ENCODE results near the gene WDR1. TPM values are rescaled to one million over a fixed set of nuclear protein-coding genes. Genes with fewer than 3 reads are reported as not detected.

The WDR1 gene
- total RNA-seq, 1 donor from 2014 or later, result 385 TPM

- DNase-seq (ENCODE audit: low spot score), result peak; percentile 6
Measured at GRCh38 chr4:10066670-10067651, 49.6 kb downstream of the WDR1 start.

- peak; percentile 24 for DNase-seq (ENCODE audit: low spot score)
Measured at GRCh38 chr4:10066206-10066605, 50.4 kb downstream of the WDR1 start.

- DNase-seq (ENCODE audit: low spot score), result peak; percentile 73
Measured at GRCh38 chr4:10063544-10064300, 52.9 kb downstream of the WDR1 start.

GRCh38 chr4:10061650-10062415 lies 54.8 kb downstream of the WDR1 start:
- no peak for DNase-seq (ENCODE audit: low spot score)

DNA sequence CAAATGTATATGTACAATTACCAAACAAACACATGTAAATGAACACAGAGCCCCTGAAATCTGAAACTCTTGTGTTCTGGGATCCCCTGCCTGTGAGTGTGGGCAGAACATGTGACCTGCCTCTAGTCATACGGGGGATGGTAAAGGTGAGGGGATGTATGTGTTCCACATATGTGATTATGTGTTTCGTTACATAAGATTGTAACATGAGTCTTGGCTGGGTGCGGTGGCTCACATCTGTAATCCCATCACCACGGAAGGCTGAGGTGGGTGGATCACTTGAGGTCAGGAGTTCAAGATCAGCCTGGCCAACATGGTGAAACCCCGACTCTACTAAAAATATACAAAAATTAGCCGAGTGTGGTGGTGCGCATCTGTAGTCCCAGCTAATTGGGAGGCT lies 58.2 kb downstream of the WDR1 start:
- no peak for DNase-seq (ENCODE audit: low spot score)

DNA sequence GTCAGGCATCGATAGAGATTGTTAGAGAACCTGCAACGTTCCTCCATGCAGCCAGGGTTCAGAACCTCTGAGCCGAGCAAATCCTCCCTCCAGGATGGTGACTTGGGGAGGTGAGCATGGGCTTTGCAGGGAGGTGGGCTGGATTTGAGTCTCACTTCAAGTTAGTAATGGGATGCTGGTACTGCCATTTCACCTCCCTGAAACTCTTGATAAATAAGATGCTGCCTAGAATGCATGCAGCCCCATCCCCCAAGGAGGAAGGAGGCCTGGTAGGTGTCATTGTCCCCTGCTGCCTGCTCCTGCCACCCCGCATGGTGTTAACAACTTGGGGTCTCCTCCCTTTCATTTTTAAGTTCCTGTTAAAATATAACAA lies 59.6 kb downstream of the WDR1 start:
- DNase-seq (ENCODE audit: low spot score), result no peak

GRCh38 chr4:10056334-10057022 lies 60.1 kb downstream of the WDR1 start:
- DNase-seq (ENCODE audit: low spot score), result no peak

DNA sequence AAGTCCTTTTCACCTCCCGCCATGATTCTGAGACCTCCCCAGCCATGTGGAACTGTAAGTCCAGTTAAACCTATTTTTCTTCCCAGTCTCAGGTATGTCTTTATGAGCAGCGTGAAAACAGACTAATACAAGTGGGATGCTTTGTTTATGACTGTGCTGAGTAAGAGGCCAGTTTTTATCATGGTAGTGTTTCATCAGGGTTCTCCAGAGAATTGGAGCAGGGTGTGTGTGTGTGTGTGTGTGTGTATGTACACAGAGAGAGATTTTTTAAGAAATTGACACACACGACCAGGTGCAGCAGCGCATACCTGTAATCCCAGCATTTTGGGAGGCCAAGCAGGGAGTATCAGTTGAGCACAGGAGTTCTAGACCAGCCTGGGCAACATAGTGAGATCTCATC lies 60.7 kb downstream of the WDR1 start:
- peak; percentile 2 for DNase-seq (ENCODE audit: low spot score)

GRCh38 chr4:10054571-10055041 lies 62.0 kb downstream of the WDR1 start:
- DNase-seq (ENCODE audit: low spot score), result no peak

DNA sequence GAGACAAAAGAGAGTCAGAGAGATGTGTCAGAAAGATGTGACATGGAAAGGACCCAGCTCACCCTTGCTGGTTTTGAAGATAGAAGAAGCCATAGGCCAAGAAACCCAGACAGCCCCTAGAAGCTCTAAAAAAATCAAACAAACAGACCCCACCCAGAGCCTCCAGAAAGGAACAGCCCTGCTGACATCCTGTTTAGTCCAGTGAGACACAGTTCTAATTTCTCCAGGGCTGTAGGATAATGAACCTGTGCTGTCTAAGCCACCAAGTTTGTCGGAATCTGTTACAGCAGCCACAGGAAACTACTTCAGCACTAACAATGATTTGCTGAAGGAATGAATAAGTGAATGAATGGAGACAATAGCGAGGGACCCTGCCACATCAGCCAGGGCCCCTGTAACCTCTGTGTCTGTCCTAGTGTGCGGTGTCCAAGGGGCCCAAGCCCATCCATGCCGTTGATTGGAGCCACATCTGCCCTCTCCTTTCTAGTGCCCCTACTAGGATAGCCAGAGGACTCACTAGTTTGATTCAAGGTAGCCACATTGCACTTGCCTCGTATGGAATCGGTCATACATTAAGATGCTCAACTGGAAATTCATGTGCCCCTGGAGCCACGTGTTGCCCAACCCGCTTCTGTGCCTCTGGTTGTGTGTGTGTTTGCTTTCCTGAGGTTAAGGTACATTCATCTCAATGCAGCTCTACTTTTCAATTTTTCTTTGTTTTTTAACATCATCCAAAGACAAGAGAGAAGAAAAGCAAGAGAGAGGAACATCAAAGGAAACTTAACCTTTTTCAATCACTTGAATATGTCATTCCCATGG lies 62.8 kb downstream of the WDR1 start:
- DNase-seq (ENCODE audit: low spot score), result no peak

GRCh38 chr4:10051517-10052135 lies 65.0 kb downstream of the WDR1 start:
- DNase-seq (ENCODE audit: low spot score), result no peak

GRCh38 chr4:10050721-10051120 lies 65.9 kb downstream of the WDR1 start:
- no peak for DNase-seq (ENCODE audit: low spot score)

- no peak for DNase-seq (ENCODE audit: low spot score)
Measured at GRCh38 chr4:10050261-10050661, 66.3 kb downstream of the WDR1 start.

DNA sequence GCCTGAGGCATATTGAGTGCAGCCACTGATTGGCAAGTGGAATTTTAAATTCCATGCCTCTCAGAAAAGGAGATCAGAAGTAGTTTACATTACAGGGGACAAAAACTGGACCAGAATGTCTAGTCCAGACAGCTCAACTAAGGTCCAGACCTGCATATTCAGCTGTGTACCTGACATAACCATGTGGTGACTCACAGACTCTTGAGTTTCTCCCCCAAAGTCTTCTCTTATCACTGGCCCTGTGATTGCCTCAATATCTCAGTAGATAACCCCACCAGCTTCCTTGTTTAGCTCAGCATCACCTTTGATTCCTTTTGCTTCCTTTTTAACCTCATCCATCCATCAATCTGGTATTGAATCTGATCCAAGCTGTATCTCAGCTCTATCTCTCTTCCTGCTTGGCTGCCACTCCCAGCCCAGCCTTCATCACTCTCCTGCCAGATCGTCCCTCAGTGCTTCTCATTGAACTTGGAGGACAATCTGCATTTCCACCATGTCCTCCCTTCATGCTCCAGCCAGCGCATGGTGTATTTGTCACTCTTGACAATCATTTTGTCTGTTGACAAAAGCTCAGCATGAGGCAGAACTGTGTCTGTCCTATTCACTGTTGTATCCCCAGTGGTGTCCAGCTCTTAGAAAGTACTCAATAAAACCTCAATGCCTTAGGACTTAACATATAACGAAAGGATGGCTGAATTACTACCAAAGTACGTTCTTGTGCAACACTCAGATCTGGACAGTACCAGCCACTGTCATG lies 67.5 kb downstream of the WDR1 start:
- DNase-seq (ENCODE audit: low spot score), result no peak

DNA sequence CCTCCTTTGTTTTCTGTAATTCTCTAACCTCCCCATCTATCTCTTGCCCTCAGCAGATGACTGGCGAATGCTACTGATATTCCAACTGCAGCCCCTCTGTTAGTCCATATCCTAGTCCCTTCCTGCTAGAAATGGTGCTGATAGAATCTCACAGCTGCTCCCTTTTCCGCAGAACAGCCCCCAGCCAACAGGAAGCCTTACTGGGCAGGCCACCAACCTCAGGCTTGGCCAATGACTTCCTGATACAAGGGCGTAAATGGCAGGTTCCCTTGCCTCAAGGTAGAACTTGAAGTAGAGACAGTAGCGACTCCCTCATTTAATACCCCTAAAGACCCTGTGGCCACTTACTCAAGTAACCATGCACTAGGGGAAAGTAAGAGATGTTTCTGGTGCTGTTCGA lies 68.6 kb downstream of the WDR1 start:
- no peak for DNase-seq (ENCODE audit: low spot score)

DNA sequence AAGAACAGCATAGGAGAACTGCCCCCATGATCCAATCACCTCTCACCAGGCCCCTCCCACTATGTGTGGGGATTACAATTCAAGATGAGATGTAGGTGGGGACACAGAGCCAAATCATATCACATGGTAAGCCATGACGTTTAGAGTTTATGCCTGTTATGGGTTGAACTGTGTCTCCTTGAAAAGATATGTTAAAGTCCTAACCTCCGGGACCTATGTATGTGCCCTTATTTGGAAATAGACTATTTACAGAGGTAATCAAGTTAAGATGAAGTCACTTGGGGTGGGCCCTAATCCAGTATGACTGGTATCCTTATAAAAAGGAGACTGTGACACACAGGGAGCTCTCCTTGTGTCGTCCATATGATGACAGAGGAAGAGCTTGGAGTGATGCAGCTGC lies 70.1 kb downstream of the WDR1 start:
- DNase-seq (ENCODE audit: low spot score), result no peak

DNA sequence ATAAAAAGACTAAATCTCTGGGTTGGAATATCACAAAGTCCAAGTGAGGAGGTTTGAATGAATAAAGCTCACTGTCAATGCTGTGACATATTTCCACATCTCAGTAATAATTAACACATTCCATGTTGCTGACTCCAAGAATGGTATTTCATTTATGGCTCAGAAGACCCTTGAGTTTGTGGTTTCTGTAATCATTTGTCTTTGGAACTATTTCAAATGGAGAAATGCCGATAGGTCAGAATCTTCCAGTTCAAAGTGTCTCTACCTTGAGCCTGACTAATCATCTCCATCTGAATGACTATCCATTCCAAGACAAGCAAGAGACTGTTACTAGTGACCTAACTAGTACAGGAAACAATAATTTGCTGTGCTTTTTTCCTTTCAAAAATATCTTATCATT lies 71.1 kb downstream of the WDR1 start:
- DNase-seq (ENCODE audit: low spot score), result no peak

DNA sequence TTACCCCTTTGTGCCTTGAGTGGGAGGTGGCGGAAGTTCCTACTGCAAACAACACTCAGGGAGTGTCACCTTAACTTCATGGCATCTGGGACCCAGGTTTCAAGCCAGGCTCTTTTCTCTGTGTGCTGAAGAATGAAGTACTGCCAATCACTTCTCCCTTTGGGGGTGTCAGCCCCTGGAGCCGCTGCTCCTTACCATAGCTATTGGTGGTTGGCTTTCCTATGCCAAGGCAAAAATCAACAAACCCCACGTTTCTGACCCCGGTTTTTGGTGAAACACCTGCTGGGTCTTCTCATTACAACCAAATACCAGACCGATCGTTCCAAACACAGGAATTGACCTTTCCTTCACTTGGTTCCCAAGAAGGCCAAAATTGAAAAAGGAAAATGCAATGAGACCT lies 75.6 kb downstream of the WDR1 start:
- no peak for DNase-seq (ENCODE audit: low spot score)
